Neural progenitor cell (in vitro differentiated cells): ENCODE data around the gene SLC22A23. TPM values are rescaled to one million over a fixed set of nuclear protein-coding genes. Genes with fewer than 3 reads are reported as not detected.
A peak's percentile ranks its signal among the peaks of the same experiment; 100 is the strongest.

Source experiments
- DNase-seq: peaks from one replicate; pipeline ENCODE4 v3.0.0-alpha.2; 2016; ENCODE audit warnings: low spot score
- H2AFZ ChIP-seq: fragments of 200-600 bp; sonication (generic); replicated peaks from 2 replicates; pipeline ENCODE4 v1.6.1; 2016; ENCODE audit warnings: antibody characterized with exemption
- H3F3A ChIP-seq: fragments of 200-600 bp; sonication (generic); 2 replicates; pipeline ENCODE4 v1.6.1; 2016; ENCODE audit warnings: antibody characterized with exemption, low read depth
- H3K27ac ChIP-seq: fragments of 200-600 bp; sonication (generic); 2 replicates; pipeline ENCODE4 v1.5.1; 2016; ENCODE audit warnings: mild to moderate bottlenecking
- H3K27me3 ChIP-seq: fragments of 200-600 bp; sonication (generic); 2 replicates; pipeline ENCODE4 v1.6.1; 2016; ENCODE audit warnings: mild to moderate bottlenecking, moderate library complexity
- H3K36me3 ChIP-seq: fragments of 200-600 bp; sonication (generic); 2 replicates; pipeline ENCODE4 v1.5.1; 2016
- H3K4me1 ChIP-seq: fragments of 200-600 bp; sonication (generic); 2 replicates; pipeline ENCODE4 v1.6.1; 2016; ENCODE audit warnings: mixed run types
- H3K4me2 ChIP-seq: fragments of 200-600 bp; sonication (generic); 2 replicates; pipeline ENCODE4 v1.6.1; 2016
- H3K4me3 ChIP-seq: fragments of 200-600 bp; sonication (generic); 2 replicates; pipeline ENCODE4 v1.5.1; 2016
- H3K79me2 ChIP-seq: fragments of 200-600 bp; sonication (generic); 2 replicates; pipeline ENCODE4 v1.6.1; 2016; ENCODE audit warnings: low read depth
- H3K9ac ChIP-seq: fragments of 200-600 bp; sonication (generic); 2 replicates; pipeline ENCODE4 v1.6.1; 2016
- H3K9me3 ChIP-seq: fragments of 200-600 bp; sonication (generic); 2 replicates; pipeline ENCODE4 v1.5.1; 2016; ENCODE audit warnings: low read depth
- H4K20me1 ChIP-seq: fragments of 200-600 bp; sonication (generic); 2 replicates; pipeline ENCODE4 v1.6.1; 2016; ENCODE audit warnings: low read depth
- H3K27ac Mint-ChIP-seq: 3 replicates; pipeline ENCODE4 v1.8.0; 2021; ENCODE audit warnings: mixed read lengths
- H3K27me3 Mint-ChIP-seq: 2 replicates; pipeline ENCODE4 v1.8.0; 2022; ENCODE audit warnings: low read depth, mild to moderate bottlenecking, inconsistent platforms, moderate library complexity, mixed read lengths; ENCODE audit not compliant: insufficient read depth
- H3K36me3 Mint-ChIP-seq: 3 replicates; pipeline ENCODE4 v1.8.0; 2021; ENCODE audit warnings: mixed read lengths
- H3K4me1 Mint-ChIP-seq: 3 replicates; pipeline ENCODE4 v1.8.0; 2021; ENCODE audit warnings: mixed read lengths
- H3K4me3 Mint-ChIP-seq: 3 replicates; pipeline ENCODE4 v1.8.0; 2021; ENCODE audit warnings: mild to moderate bottlenecking, moderate library complexity, mixed read lengths
- H3K9me3 Mint-ChIP-seq: 3 replicates; pipeline ENCODE4 v1.8.0; 2020; ENCODE audit warnings: mixed read lengths
- EZH2 ChIP-seq: fragments of 200-600 bp; sonication (generic); IDR thresholded peaks from 2 replicates; pipeline ENCODE4 v1.6.1; 2017; ENCODE audit warnings: antibody characterized with exemption, mild to moderate bottlenecking, moderate library complexity
- EZH2phosphoT487 ChIP-seq: fragments of 200-600 bp; sonication (generic); IDR thresholded peaks from 2 replicates; pipeline ENCODE4 v1.6.1; 2017; ENCODE audit warnings: antibody characterized with exemption
- total RNA-seq: library from RNA; depleted of rRNA; stranded (reverse); fragments of >200 nt; gene quantifications from 2 replicates; pipeline ENCODE4 v1.2.3, GENCODE V29; 2015; ENCODE audit warnings: low replicate concordance
- TF ChIP-seq, protein P1 (sequence below): fragments of 200-600 bp; sonication (generic); IDR thresholded peaks from 2 replicates; pipeline ENCODE4 v1.5.1; 2017; ENCODE audit warnings: antibody characterized with exemption, mild to moderate bottlenecking

Gene SLC22A23
- total RNA-seq, 1 donor from 2014 or later: 0.99 TPM

DNA sequence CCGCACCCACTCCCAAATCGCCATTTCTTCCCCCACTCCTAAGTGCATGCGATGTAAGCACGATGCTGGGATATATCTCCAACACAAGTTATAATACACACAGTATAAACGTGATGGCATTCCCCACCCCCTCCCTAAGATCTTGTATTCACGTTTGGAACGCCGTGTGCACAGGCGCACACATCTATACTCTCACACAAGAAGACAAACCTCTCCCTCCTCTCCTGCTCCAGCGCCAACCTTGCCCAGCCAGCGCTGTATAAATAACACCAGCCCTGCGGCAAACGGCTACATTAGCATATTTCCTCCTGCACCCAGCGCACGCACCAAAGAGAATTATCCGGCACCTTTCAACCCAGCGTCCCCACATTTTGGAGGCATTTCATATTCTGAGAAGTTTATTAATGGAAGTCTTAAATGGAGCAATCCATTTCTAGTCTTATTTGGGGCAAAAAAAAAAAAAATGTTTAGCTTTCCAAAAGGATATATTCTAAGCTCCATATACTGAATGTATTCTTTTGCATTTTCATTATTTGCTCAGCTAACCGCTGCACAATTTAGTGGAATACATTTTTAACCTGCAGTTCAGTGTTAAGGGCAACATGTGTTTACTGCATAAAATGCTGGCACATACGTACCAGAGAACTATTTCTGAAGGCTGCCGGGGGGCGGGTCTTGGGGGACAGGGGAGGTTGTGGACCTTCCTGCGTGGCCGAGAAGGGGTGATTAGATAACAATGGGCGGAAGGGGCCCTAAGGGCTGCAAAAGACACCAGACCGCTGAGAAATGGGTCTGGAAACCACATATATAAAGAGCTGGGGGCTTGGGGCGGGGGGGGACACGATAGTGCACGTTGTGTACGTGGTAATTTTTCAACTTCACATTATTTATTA lies 1.1 kb upstream of the SLC22A23 start:
- DNase-seq: peak; percentile 59
- TF ChIP-seq EZH2: peak; percentile 76
- TF ChIP-seq, protein P1, sequence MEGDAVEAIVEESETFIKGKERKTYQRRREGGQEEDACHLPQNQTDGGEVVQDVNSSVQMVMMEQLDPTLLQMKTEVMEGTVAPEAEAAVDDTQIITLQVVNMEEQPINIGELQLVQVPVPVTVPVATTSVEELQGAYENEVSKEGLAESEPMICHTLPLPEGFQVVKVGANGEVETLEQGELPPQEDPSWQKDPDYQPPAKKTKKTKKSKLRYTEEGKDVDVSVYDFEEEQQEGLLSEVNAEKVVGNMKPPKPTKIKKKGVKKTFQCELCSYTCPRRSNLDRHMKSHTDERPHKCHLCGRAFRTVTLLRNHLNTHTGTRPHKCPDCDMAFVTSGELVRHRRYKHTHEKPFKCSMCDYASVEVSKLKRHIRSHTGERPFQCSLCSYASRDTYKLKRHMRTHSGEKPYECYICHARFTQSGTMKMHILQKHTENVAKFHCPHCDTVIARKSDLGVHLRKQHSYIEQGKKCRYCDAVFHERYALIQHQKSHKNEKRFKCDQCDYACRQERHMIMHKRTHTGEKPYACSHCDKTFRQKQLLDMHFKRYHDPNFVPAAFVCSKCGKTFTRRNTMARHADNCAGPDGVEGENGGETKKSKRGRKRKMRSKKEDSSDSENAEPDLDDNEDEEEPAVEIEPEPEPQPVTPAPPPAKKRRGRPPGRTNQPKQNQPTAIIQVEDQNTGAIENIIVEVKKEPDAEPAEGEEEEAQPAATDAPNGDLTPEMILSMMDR: no peak
- TF ChIP-seq EZH2phosphoT487: peak; percentile 63
- Histone ChIP-seq H3K4me3 (peak overlapping the region; percentile 74), H3K27ac (no peak overlapping the region), H3K79me2 (no peaks in the 10 kb centered on the region), H3K4me1 (peaks cover 29% of the 10 kb centered on the region), H3K9ac (no peak overlapping the region), H3F3A (peaks cover 30% of the 10 kb centered on the region), H3K9me3 (no peaks in the 10 kb centered on the region), H2AFZ (peak overlapping the region; percentile 87), H3K4me2 (peak overlapping the region; percentile 100), H4K20me1 (peaks cover 30% of the 10 kb centered on the region), H3K36me3 (no peaks in the 10 kb centered on the region), H3K27me3 (peaks cover 76% of the 10 kb centered on the region)
- Mint-ChIP-seq H3K4me1 (peaks cover 24% of the 10 kb centered on the region), H3K36me3 (no peaks in the 10 kb centered on the region), H3K4me3 (peak overlapping the region; percentile 88), H3K9me3 (peaks cover 2% of the 10 kb centered on the region), H3K27ac (peak overlapping the region; percentile 4), H3K27me3 (peaks cover 7% of the 10 kb centered on the region)

DNA sequence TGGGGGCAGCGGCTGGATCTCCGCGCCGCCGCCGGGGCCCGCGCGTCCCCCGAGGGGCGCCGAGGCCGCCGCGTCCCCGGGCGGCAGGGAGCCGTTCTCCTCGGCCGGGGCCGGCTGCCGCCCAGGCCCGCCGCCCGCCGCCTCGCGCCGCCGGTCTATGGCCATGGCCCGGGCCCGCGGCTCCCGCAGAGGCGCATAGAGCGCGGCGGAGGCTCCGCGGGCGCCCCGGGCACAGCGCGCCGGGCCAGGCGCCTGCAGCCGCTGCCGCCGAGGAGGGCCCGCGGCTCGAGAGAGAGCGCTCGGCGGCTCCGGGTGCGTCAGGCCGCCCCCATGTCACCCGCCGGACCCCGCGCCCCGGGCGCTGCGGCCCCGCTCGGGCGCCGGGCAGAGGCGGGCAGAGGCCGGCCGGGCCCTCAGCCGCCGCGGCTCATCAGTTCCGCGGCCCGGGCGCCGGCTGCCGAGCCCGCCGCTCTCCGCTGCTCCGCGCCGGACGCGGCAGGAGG lies 404 bp downstream of the SLC22A23 start:
- H3K9me3 ChIP-seq: no peaks in the 10 kb centered on the region
- H3K4me1 ChIP-seq: peaks cover 29% of the 10 kb centered on the region
- Mint-ChIP-seq H3K4me3 (no peak overlapping the region), H3K27me3 (no peaks in the 10 kb centered on the region), H3K36me3 (peaks cover 6% of the 10 kb centered on the region), H3K27ac (no peak overlapping the region), H3K4me1 (peaks cover 33% of the 10 kb centered on the region), H3K9me3 (no peaks in the 10 kb centered on the region)
- TF ChIP-seq EZH2 (no peak), EZH2phosphoT487 (no peak)
- TF ChIP-seq, protein P1: no peak
- H3K9ac ChIP-seq: no peak overlapping the region
- H3K36me3 ChIP-seq: no peaks in the 10 kb centered on the region
- H3K27me3 ChIP-seq: peaks cover 81% of the 10 kb centered on the region
- H2AFZ ChIP-seq: peak overlapping the region; percentile 87
- no peak overlapping the region for H3K27ac ChIP-seq
- DNase-seq: no peak
- peak overlapping the region; percentile 74 for H3K4me3 ChIP-seq
- no peaks in the 10 kb centered on the region for H3K79me2 ChIP-seq
- H3K4me2 ChIP-seq: peak overlapping the region; percentile 100
- H3F3A ChIP-seq: peaks cover 30% of the 10 kb centered on the region
- peaks cover 30% of the 10 kb centered on the region for H4K20me1 ChIP-seq

DNA sequence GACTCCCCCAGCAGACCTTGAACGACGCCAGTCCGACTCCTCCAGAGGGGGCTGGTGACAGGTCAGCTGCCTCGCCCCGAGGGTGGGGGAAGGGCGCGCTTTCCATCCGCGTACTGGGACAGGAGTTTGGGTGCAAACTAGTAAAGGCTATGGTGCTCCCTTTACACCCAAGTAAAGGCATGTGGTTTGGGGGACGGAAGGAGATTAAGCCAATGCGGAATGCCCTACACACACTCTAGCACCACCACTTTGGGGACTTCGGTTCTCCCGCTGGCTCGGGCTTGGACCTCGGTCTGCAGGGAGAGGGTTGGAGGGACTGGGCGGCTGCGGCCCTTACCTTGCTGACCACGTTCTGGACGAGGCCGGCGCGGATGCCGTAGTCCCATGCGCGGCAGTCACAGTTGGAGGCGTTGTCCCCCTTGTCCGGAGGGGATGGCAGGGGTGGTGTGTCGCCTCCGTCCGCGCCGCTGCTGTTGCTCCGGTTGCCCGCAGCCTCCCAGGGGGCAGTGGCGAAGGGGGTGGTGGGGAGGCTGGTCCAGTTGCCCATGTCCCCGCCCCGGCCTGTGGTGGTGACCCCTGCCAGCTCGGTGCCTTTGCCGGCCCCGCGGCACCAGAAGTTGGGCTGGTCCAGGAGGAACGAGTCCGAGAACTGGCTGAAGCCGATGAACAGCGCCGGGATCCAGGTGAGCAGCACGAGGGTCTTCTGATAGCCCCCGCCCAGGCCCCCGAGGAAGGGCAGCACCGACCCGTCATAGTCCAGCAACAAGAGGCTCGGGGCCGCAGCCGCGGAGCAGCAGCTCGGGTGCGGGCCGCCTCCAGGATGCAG lies 1.1 kb downstream of the SLC22A23 start:
- peaks cover 34% of the 10 kb centered on the region for H3K4me1 Mint-ChIP-seq
- Histone ChIP-seq H3K27ac (no peak overlapping the region), H3K9ac (no peak overlapping the region), H3F3A (peaks cover 30% of the 10 kb centered on the region), H4K20me1 (peaks cover 30% of the 10 kb centered on the region), H3K79me2 (no peaks in the 10 kb centered on the region), H3K9me3 (no peaks in the 10 kb centered on the region), H3K4me2 (peak overlapping the region; percentile 99), H3K4me3 (peak overlapping the region; percentile 74), H3K27me3 (peaks cover 78% of the 10 kb centered on the region), H2AFZ (peak overlapping the region; percentile 87), H3K4me1 (peaks cover 29% of the 10 kb centered on the region), H3K36me3 (no peaks in the 10 kb centered on the region)
- DNase-seq: peak; percentile 55
- H3K9me3 Mint-ChIP-seq: no peaks in the 10 kb centered on the region
- TF ChIP-seq EZH2phosphoT487 (peak; percentile 90), EZH2 (peak; percentile 91)
- TF ChIP-seq, protein P1: peak; percentile 4
- no peak overlapping the region for H3K4me3 Mint-ChIP-seq
- peaks cover 8% of the 10 kb centered on the region for H3K36me3 Mint-ChIP-seq
- no peaks in the 10 kb centered on the region for H3K27me3 Mint-ChIP-seq
- H3K27ac Mint-ChIP-seq: no peak overlapping the region
